Ramos (cell line): ENCODE measurements around the gene CHST11.

Experiments used
- in situ Hi-C: fragments of 300-500 bp; cut with MboI; formaldehyde crosslinking; loops from one replicate; pipeline ENCODE4 v1.14.3; 2022; ENCODE audit warnings: low sequenced_read_pairs; ENCODE audit not compliant: unreplicated experiment

Gene CHST11

DNA sequence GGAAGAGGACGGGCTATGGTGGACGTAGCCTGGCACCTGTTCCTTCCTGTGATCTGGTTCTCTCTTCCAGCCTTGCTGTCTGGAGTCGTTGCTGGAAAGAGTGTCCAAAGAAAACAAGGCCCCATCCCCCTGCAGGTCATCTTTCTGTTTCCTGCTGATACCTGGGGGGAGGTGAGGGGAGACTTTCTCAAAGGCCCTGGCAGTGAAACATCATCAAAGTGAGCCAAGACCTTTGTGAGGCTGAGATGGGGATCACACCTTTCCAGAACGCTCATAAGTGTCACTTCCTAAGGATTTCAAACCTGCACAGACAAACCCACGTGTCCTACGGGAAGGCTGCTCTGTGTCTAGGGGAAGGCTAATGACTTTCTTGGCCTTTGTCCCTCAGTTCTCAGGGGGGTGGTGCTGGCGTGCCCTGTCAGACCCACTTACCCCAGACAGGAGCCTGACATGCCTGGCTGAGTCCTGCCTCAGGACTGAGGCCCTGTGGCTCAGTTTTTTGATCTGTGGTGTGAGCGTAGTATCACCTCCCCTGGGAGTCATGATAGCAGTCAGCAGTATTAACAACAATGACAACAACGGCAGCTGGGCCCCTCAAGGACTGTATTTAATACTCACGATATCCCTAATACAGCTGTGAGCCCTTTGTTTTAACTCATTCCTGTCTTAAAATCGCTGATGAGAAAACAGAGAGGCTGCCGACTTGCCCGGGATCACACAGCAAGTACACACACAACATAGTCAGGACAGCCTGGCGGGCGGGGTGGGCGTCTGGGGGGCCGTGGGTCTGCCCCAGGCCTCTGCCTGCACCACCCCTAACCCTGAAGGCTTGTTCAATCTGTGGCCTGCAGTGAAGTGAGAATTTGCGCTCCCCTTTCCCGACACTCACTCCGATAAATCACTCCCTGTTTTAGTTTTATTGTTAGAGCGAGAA, 266.1 kb downstream of the CHST11 start:
- in situ Hi-C loops = no loop called here

- in situ Hi-C loops = no loop called here
These were observed 267.1 kb downstream of the CHST11 start for GRCh38 chr12:104723895-104724294.

DNA sequence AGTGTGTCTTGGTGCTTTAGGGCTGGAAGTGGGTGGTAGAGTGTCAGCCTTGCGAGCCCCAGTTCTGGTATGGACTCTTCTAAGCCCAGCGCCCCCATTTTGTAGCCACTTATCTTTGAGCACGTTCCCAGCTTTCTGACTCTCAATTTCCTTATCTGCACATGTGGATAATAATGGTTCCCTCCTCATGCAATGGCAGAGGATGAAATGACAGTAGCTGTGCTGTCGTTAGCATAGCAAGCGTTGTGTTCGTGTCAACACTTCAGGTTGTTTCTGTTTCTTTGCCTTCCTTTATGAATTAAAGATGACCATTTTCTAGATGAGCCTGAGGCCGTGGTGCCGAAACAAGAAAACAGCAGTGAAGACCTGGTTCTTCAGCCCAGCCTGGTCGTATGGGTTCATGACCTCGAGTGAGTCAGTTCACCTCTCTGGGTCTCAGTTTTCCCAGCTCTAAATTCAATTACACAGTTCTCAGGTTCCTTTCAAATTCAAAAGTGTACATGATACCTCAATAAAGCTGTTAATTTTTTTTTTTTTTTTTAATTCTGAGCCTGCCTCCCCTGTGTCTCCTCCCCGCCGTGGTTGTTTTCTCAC, 268.3 kb downstream of the CHST11 start:
- in situ Hi-C loops = no loop called here

DNA sequence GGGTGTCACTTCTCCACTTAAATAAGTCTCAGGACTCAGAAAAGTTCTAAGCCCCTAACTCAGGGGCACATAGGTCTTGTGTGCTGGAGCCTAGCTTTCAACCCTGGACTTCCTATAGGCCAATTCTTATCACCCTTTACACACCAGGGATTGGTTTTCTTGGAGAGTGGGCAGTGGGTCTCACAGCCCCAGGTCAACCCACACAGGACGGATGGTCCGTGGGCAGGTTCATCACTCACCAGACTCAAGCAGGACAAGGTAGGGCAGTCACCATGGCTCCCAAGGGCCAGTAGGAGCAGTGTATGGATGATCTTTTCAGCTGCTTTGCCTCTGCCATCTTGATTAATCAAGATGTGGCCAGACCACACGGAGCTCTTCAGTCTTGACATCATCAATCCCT, 268.9 kb downstream of the CHST11 start:
- in situ Hi-C loops = no loop called here

GRCh38 chr12:104727726-104728465, 271.1 kb downstream of the CHST11 start:
- in situ Hi-C loops = no loop called here

DNA sequence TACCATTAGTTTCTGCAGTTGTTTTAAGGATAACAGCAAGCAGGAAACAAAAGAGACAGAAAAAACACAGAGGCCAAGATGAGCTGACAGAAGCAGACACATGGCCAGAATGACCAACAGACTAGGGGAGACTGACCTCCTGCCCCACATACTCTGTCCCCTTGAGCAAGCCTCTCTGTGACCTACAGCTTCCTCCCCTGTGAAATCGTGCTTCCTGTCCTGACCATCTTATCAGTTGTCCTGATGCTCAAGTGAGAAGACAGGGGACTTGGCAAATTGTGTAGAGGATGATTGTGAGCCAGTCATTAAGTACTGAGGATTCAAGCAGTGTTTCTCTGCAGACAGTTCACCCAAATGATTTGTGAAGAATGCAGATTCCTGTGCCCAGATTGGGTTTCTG, 272.3 kb downstream of the CHST11 start:
- in situ Hi-C loops = no loop called here

- in situ Hi-C loops = loop anchor here (5.0 kb wide), 1 partner anchor 322 kb away; no protein-coding TSS in a partner anchor
These were observed 273.1 kb downstream of the CHST11 start for GRCh38 chr12:104729610-104730446.

DNA sequence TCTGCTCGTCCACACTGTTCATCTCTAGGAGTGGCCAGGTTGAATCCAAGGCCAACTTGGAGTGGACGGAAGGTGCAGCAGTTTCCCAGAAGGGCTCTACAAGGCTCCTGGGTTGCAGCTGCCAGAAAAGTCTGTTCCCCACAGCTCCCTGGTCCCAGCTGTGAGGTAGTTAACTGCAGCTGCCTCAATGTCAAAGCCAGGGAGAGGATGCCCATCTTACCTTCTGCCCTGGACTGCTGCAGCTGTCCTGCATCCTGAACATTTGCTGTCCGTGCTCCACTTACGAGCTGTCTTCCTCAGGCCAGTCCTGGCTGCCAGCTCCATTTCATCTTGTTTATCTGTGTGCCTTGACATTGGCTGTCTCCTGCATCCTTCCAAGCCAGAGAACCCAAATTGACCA, 274.0 kb downstream of the CHST11 start:
- in situ Hi-C loops = loop anchor here (5.0 kb wide), 1 partner anchor 322 kb away; no protein-coding TSS in a partner anchor

GRCh38 chr12:104733717-104734175, 277.0 kb downstream of the CHST11 start:
- in situ Hi-C loops = loop anchor here (5.0 kb wide), 1 partner anchor 319 kb away; no protein-coding TSS in a partner anchor

- in situ Hi-C loops = loop anchor here (5.0 kb wide), 1 partner anchor 318 kb away; no protein-coding TSS in a partner anchor
These were observed 277.9 kb downstream of the CHST11 start for GRCh38 chr12:104734541-104735095.

GRCh38 chr12:104735801-104736200, 279.1 kb downstream of the CHST11 start:
- in situ Hi-C loops = no loop called here

- in situ Hi-C loops = no loop called here
These were observed 279.6 kb downstream of the CHST11 start for GRCh38 chr12:104736307-104736706.

- in situ Hi-C loops = no loop called here
These were observed 280.4 kb downstream of the CHST11 start for GRCh38 chr12:104737113-104737512.

- in situ Hi-C loops = no loop called here
These were observed 281.1 kb downstream of the CHST11 start for GRCh38 chr12:104737791-104738301.

DNA sequence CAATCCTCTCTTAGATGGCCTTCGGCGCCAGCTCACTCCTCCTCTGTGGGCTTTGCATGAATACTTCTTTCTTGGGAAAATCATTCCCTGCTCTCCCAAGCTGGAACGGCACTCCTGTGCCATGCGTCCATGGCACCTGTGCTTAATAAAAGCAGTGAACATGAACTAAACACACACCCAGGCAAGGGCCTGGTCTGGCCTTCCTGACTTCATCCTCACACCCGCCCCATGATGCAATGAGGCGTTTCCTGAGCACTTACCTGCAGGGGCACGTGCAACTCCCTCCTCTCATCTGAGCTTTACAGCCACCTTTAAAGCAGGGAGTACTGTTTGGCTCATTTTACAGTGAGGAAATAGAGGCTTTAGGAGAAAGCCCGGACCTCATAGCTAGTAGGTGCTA, 281.6 kb downstream of the CHST11 start:
- in situ Hi-C loops = no loop called here

- in situ Hi-C loops = no loop called here
These were observed 282.3 kb downstream of the CHST11 start for GRCh38 chr12:104738776-104739642.

DNA sequence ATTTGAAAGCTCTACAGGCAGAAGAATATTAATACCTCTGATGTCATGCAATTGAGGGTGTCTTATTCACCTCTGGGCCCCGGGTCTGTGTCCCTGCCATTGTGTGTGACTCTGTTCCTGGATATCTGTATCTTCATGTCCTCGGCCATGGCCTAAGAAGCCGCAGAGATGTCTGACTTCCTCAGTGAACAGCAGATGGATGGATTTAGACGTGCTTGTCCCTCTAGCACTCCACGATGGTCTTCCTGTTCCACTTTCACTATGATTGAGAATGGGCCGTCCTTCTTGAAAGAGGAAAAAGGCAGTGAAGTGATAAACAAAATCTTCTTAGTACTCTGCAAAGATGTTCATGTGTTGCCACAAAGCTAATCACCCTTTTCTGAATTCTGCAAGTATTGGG, 283.9 kb downstream of the CHST11 start:
- in situ Hi-C loops = no loop called here

DNA sequence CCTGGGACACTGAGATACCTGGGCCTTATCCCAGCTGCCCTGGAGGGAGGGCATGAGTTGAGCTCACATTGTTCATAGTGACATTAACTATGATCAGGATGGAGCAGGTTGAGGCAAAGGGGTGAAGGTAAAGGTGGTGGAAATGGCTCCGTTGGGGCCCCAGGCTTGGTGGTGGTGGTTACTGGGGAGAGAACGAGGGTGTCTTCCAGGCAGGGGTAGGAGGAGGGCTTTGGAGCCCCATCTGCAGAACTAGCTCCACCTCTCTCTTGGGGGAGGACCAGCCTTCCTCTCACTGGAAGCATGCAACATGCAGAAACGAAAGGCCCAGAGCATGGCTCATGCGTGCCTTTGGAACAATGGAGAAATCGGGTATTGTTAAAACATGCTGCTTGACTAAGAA, 284.3 kb downstream of the CHST11 start:
- in situ Hi-C loops = no loop called here
